GM12872 (cell line): ENCODE data around the gene LOXHD1.

ENCODE experiments used
- CTCF ChIP-seq: IDR thresholded peaks from 3 replicates; pipeline ENCODE4 v1.5.1; 2011; ENCODE audit warnings: low read depth, mild to moderate bottlenecking, low read length, moderate library complexity; ENCODE audit not compliant: insufficient read depth

The LOXHD1 gene

GRCh38 chr18:46449499-46449898, 207.5 kb downstream of the LOXHD1 start:
- no peak for TF ChIP-seq CTCF

- TF ChIP-seq CTCF, result no peak
These were observed 208.0 kb downstream of the LOXHD1 start for GRCh38 chr18:46449033-46449432.

GRCh38 chr18:46448347-46448746, 208.7 kb downstream of the LOXHD1 start:
- no peak for TF ChIP-seq CTCF

GRCh38 chr18:46447792-46448191, 209.2 kb downstream of the LOXHD1 start:
- TF ChIP-seq CTCF, result no peak

GRCh38 chr18:46447323-46447722, 209.7 kb downstream of the LOXHD1 start:
- no peak for TF ChIP-seq CTCF

GRCh38 chr18:46445522-46446313, 211.3 kb downstream of the LOXHD1 start:
- TF ChIP-seq CTCF, result no peak

- TF ChIP-seq CTCF, result no peak
These were observed 218.0 kb downstream of the LOXHD1 start for GRCh38 chr18:46439037-46439436.
